Measurements from ENCODE around the gene SH3D19.

The SH3D19 gene

DNA sequence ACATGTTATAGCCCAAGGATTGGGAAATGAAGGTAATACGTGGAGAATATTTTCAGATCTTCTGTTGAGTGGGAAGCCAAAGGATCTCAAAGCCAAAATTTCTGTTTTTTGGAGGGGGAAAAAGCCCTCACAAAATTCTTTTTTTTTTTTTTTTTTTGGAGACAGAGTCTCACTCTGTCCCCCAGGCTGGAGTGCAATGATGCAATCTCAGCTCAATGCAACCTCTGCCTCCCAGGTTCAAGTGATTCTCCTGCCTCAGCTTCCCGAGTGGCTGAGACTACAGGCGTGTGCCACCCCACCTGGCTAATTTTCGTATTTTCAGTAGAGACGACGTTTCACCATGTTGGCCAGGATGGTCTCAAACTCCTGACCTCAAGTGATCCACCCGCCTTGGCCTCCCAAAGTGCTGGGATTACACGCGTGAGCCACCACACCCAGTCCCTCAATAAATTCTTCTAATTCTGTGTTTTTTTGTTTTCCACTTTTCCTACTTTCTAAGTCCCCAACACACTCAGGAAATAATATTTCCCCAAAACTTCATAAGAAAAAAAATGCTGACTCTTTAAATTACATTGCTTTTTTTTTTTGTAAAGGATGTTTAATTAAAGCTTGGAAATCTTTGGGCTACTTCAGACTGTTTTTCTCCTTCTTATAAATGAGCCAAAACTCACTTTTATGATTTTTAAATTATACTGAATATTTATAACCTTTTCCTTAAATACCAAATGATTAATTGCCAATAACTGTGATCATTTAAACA is 174.4 kb downstream of the SH3D19 start:
- no peak overlapping the region for H2AFZ ChIP-seq (ENCODE audit: low read depth, low read length)
- no peak overlapping the region for H3K27ac ChIP-seq (ENCODE audit: low read length)
- H3K4me1 ChIP-seq (ENCODE audit: insufficient read depth, low read length), result no peaks in the 10 kb centered on the region
- H3K36me3 ChIP-seq (ENCODE audit: insufficient read depth, low read length), result no peaks in the 10 kb centered on the region
- ATAC-seq (ENCODE audit: insufficient read depth, low read depth), result no peak
- H3K27me3 ChIP-seq (ENCODE audit: insufficient read depth, low read length, poor library complexity), result no peaks in the 10 kb centered on the region
- TF ChIP-seq EZH2 (IDR thresholded peaks at IDR 0.05; ENCODE audit: borderline replicate concordance, low read depth, low read length, severe bottlenecking), result no peak
- TF ChIP-seq, protein P1, sequence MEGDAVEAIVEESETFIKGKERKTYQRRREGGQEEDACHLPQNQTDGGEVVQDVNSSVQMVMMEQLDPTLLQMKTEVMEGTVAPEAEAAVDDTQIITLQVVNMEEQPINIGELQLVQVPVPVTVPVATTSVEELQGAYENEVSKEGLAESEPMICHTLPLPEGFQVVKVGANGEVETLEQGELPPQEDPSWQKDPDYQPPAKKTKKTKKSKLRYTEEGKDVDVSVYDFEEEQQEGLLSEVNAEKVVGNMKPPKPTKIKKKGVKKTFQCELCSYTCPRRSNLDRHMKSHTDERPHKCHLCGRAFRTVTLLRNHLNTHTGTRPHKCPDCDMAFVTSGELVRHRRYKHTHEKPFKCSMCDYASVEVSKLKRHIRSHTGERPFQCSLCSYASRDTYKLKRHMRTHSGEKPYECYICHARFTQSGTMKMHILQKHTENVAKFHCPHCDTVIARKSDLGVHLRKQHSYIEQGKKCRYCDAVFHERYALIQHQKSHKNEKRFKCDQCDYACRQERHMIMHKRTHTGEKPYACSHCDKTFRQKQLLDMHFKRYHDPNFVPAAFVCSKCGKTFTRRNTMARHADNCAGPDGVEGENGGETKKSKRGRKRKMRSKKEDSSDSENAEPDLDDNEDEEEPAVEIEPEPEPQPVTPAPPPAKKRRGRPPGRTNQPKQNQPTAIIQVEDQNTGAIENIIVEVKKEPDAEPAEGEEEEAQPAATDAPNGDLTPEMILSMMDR (IDR thresholded peaks at IDR 0.05; ENCODE audit: borderline replicate concordance, extremely low read depth, low read length, poor library complexity, severe bottlenecking), result no peak
- no peak overlapping the region for H3K9ac ChIP-seq (ENCODE audit: low read depth, low read length)
- no peak overlapping the region for H3K4me3 ChIP-seq (ENCODE audit: low read depth in 1 of 2, low read length in 2 of 2)
- no peak for DNase-seq
- H3K9me3 ChIP-seq (ENCODE audit: insufficient read depth, low read length, severe bottlenecking), result no peaks in the 10 kb centered on the region
- H3K4me2 ChIP-seq (ENCODE audit: insufficient read depth, low read length), result no peak overlapping the region
- no peaks in the 10 kb centered on the region for H4K20me1 ChIP-seq (ENCODE audit: insufficient read depth, low read length)
- H3K79me2 ChIP-seq (ENCODE audit: insufficient read depth, low read length), result no peaks in the 10 kb centered on the region

- H2AFZ ChIP-seq (ENCODE audit: low read depth, low read length), result no peak overlapping the region
- no peak overlapping the region for H3K9ac ChIP-seq (ENCODE audit: low read depth, low read length)
- DNase-seq (no peak), ATAC-seq (ENCODE audit: insufficient read depth, low read depth) (no peak)
- TF ChIP-seq, protein P1 (IDR thresholded peaks at IDR 0.05; ENCODE audit: borderline replicate concordance, extremely low read depth, low read length, poor library complexity, severe bottlenecking), result no peak
- no peak for TF ChIP-seq EZH2 (IDR thresholded peaks at IDR 0.05; ENCODE audit: borderline replicate concordance, low read depth, low read length, severe bottlenecking)
- no peaks in the 10 kb centered on the region for H3K79me2 ChIP-seq (ENCODE audit: insufficient read depth, low read length)
- H3K9me3 ChIP-seq (ENCODE audit: insufficient read depth, low read length, severe bottlenecking), result no peaks in the 10 kb centered on the region
- H3K4me3 ChIP-seq (ENCODE audit: low read depth in 1 of 2, low read length in 2 of 2), result no peak overlapping the region
- H3K36me3 ChIP-seq (ENCODE audit: insufficient read depth, low read length), result no peaks in the 10 kb centered on the region
- H4K20me1 ChIP-seq (ENCODE audit: insufficient read depth, low read length), result no peaks in the 10 kb centered on the region
- no peak overlapping the region for H3K27ac ChIP-seq (ENCODE audit: low read length)
- no peaks in the 10 kb centered on the region for H3K27me3 ChIP-seq (ENCODE audit: insufficient read depth, low read length, poor library complexity)
- no peak overlapping the region for H3K4me2 ChIP-seq (ENCODE audit: insufficient read depth, low read length)
- H3K4me1 ChIP-seq (ENCODE audit: insufficient read depth, low read length), result no peaks in the 10 kb centered on the region
Observed at GRCh38 chr4:151148261-151148660, 177.1 kb downstream of the SH3D19 start.

DNA sequence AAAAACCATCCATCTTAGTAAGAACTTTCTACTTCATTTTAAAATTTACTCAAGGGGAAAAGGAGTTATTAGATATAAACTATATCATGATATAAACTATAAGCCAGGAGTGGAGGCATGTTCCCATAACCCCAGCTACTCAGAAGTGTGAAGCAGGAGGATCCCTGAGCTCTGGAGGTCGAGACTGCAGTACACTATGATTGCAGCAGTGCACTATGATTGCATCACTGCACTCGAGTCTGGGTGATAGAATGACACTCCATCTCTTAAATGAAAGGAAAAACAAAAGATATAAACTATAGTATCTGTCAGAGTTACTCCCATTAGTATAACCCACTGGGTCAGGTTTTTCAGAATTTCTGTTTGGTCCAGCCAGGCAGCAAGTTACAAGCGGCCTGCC is 178.4 kb downstream of the SH3D19 start:
- no peaks in the 10 kb centered on the region for H3K27me3 ChIP-seq (ENCODE audit: insufficient read depth, low read length, poor library complexity)
- H4K20me1 ChIP-seq (ENCODE audit: insufficient read depth, low read length), result no peaks in the 10 kb centered on the region
- H3K9me3 ChIP-seq (ENCODE audit: insufficient read depth, low read length, severe bottlenecking), result no peaks in the 10 kb centered on the region
- H3K36me3 ChIP-seq (ENCODE audit: insufficient read depth, low read length), result no peaks in the 10 kb centered on the region
- no peak overlapping the region for H3K4me3 ChIP-seq (ENCODE audit: low read depth in 1 of 2, low read length in 2 of 2)
- no peaks in the 10 kb centered on the region for H3K79me2 ChIP-seq (ENCODE audit: insufficient read depth, low read length)
- no peak overlapping the region for H3K4me2 ChIP-seq (ENCODE audit: insufficient read depth, low read length)
- H3K9ac ChIP-seq (ENCODE audit: low read depth, low read length), result no peak overlapping the region
- H3K27ac ChIP-seq (ENCODE audit: low read length), result no peak overlapping the region
- no peak for ATAC-seq (ENCODE audit: insufficient read depth, low read depth)
- no peak for DNase-seq
- no peaks in the 10 kb centered on the region for H3K4me1 ChIP-seq (ENCODE audit: insufficient read depth, low read length)
- TF ChIP-seq, protein P1 (IDR thresholded peaks at IDR 0.05; ENCODE audit: borderline replicate concordance, extremely low read depth, low read length, poor library complexity, severe bottlenecking), result no peak
- TF ChIP-seq EZH2 (IDR thresholded peaks at IDR 0.05; ENCODE audit: borderline replicate concordance, low read depth, low read length, severe bottlenecking), result no peak
- no peak overlapping the region for H2AFZ ChIP-seq (ENCODE audit: low read depth, low read length)
